Ecto neural progenitor cell (in vitro differentiated cells): ENCODE data around the gene MB.
"Not testable (repeated sequence)": the region's sequence is repeated elsewhere in the genome, so short reads cannot be mapped to it uniquely, and the experiment has no call there.

Experiments
- DNase-seq: peaks from one replicate; pipeline ENCODE4 v3.0.0-alpha.2; 2018; ENCODE audit warnings: low spot score

Gene MB

GRCh38 chr22:35637254-35637653 lies 20.1 kb upstream of the MB start:
- no peak for DNase-seq

- DNase-seq: no peak
These were observed 17.9 kb upstream of the MB start for GRCh38 chr22:35634943-35635540.

GRCh38 chr22:35634015-35634414 lies 16.9 kb upstream of the MB start:
- no peak for DNase-seq

DNA sequence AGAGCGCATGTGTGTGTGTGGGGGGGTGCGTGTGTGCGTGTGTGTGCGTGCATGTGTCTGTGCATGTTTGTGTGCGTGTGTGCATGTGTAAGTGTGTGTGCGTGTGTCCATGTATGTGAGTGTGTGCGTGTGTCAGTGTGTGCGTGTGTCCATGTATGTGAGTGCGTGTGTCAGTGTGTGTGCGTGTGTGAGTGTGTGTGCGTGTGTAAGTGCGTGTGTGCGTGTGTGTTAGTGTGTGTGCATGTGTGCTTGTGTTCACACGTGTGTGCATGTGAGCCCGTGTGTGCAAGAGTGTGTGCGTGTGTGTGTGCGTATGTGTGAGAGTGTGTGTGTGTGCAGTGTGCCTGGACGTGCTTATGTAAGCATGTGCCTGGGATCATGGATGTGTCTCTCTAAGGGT lies 16.4 kb upstream of the MB start:
- no peak for DNase-seq

- DNase-seq: no peak
These were observed 15.8 kb upstream of the MB start for GRCh38 chr22:35632935-35633334.

- DNase-seq: no peak
These were observed 14.5 kb upstream of the MB start for GRCh38 chr22:35631597-35631996.

DNA sequence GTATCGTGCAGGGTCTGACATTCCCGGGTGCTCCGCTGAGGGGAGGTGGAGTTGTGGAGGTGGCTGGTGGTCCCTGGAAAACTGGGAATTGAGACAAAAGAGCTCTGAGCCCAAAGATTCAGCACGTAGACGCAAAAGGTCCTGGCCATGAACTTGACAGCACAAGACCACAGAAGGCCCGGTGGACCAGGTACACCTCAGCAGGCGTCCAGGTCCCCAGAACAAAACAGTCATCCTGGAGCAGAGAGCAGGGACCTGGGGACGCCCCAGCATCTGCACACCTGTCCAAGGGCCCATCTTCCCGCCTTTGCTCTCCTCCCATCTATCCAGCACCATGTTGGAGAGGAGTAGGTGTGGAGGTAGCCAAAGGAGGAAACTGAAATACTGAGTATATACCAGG lies 13.8 kb upstream of the MB start:
- DNase-seq: no peak

GRCh38 chr22:35630387-35630793 lies 13.3 kb upstream of the MB start:
- no peak for DNase-seq

DNA sequence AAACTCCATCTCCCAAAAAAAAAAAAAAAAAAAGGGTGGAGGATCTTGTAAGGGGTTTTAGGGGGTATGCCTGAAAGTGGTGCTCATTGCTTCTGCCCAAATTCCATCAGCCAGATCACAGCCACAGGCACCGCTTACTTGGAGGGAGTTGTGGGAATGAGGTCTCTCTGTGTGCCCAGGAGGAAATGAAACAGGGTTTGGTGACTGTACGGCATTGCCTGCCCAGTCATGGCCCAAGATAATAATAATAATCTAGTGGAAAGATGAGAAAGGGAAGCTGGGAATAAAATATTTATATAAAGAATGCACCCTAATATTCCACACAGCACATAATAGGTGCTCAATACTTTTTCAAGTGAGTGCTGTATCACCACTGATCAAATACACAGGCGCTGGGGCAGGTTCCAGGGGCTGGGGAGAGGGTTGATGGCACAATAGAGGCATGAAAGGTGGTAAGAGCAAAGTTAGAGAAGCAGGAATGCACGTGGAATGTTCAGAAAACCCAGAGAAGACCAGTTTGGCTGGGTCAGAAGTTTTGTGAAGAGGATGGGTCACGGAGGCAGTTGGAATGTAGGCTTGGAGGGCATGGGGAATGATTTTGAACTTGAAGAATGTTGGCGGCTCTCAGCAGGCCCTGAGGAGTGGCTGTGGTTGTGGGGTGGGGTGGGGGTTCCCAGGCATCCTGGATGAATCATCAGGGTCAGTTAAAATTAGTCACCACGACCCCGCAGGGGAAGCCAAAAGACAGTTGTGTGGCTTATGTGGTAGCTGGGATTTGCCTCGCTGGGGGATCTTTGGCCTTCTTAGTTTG lies 12.5 kb upstream of the MB start:
- DNase-seq: no peak

DNA sequence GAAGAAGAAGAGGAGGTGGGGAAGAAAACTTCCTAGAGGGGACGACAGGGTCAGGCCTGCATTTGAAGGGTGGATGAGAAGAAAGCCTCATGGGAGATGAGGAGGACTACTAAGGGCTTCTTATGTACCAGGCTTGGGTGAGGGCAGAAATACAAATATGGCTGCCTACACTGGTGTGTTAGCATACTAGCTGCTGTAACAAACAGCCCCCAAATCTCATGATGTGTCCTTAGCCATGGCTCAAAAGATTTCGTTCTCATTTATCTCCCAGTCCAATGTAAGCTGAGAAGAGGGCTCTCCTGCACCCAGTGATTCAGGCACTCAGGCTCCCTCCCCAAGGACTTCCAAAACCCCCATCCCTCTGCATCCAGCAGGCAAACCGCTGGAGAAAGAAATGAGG lies 11.6 kb upstream of the MB start:
- no peak for DNase-seq

DNA sequence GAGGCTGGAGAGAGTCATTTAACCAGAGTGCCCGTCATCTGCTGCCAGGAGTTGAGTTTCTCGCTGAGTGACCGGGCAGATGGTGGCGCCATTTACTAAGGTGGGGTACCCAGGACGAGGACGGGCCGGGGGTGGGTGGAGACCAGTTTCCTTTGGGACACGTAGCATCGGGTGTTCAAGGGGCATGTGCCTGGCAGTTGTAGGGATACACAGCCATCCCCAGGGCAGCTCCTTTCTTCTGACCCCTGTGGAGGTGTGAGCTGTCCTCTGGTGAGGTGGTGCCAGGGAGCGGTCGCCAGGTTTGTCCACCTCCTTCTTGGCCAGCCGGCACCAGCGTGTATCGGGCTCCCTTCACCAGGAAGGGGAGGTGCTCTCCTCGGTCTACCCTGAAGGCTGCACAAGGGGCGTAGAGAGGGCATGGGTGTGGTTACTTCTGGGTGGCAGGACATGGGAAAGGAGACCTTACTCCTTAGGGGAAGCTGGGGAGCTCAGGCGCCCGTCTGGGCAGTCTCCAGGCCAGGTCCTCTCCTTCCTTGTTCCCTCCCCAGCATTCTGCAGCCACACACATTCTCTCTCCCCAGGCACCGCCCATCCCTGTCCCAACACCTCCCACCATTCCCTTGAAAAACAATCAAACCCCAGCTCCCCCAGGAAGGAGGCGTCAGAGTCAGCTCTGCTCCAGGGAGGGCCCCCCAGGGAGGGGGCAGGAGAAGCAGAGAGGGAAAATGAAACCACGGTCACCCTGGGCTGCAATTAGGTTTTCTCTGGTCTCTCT lies 10.3 kb upstream of the MB start:
- DNase-seq: peak; percentile 75

- DNase-seq: no peak
These were observed 8.8 kb upstream of the MB start for GRCh38 chr22:35625763-35626432.

DNA sequence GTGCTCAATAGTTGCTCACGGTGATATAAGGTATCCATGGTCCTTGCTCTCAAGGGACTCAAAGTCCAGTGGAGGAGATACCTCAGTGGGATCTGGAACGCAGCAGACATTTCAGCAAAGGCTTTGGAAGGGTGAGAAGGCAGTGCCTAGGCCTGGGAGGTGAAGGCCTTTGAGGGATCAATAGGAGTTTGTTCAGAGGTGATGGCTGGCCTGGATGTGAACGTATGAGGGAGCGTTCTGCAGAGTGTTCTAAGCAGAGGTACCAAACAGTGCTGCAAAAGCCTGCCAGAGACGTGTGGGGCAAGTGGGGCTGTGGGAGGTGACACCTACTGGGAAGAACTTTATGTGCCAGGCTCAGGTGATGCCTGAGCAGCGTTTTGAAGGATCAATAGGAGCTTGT lies 7.4 kb upstream of the MB start:
- DNase-seq: no peak

GRCh38 chr22:35623885-35624284 lies 6.8 kb upstream of the MB start:
- DNase-seq: not testable (repeated sequence)

- no peak for DNase-seq
These were observed 5.2 kb upstream of the MB start for GRCh38 chr22:35622191-35622913.

GRCh38 chr22:35621451-35621850 lies 4.3 kb upstream of the MB start:
- no peak for DNase-seq

GRCh38 chr22:35620624-35621251 lies 3.6 kb upstream of the MB start:
- DNase-seq: no peak

DNA sequence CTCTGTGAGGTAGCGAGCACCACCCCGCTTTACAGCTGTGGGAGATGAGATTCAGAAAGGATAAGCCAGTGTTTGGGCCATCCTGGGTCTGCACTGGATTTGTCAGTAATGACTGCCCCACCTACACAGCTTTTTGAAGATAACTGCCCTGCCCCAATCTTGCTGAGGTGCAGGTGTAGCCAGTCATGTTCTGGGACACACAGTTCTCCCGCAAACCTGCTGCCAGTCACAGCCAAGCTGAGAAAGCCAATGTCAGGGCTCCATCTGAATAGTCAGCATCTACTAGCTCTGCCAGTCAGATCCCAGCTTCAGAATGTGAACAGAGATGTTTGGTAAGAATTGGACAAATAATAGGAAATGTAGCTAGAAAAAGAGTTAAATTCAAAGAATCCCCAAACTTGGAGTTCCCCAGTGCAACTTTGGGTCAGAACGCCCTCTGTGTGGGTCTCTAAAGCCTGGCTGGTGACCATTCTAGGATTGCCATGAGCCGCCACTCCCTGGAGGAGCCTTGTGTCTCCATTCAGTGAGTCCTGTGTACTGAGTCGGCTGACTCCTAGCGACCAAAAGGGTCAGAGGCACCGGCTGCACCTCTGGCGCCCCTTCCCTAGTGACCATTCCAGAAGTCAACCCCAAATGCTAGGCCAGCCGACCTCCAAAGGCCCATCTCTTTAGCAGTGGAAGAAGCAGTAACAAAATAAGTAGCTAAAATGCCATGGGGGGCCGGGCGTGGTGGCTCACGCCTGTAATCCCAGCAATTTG lies 2.4 kb upstream of the MB start:
- DNase-seq: no peak

DNA sequence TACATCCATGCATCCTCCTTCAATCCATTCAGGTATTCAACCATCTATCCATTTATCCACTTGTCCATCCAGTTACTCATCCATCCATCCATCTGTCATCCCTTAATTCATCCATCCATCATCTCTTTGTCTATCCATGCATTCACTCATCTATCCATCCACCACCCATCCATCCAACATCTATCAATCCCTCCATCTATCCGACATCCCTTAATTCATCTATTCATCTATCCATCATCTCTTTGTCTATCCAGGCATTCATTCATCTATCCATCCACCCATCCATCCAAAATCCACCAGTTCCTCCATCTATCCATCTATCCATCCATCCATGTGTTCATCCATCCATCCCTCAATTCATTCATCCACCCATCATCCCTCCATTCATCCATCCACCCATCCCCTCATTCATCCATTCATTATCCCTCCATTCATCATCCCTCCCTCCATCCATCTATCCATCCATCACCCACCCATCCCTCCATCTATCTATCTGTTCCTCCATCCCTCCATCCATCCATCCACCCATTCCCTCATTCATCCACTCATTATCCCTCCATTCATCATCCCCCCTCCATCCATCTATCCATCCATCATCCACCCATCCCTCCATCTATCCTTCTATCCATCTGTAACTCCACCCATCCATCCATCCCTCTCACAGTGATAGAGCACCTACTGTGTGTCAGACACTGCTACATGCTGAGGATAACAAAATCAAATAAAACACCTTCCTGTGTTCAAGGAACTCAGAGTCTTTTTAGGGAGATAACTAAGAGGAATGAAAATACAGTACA lies 1.5 kb upstream of the MB start:
- DNase-seq: no peak

DNA sequence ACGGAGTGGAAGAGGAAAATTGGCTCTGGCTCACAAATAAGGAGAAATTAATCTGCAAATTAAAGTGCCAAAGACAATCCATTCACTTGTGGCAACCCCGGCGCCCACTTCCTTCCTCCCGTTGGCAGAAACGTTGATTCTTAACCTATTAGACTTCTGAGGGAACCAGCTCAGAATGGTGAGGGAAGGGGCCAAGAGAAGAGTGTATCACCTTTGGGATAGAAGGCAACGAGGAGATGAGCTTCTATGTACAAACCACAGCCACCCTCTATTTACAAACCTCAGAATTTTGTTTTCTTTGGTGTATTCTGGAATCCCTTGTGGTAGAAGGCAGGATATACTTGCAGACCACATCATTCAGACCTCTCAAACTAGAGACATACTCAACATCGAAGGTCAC lies 1.1 kb downstream of the MB start:
- DNase-seq: no peak
